ENCODE results near the gene EREG. TPM values are rescaled to one million over a fixed set of nuclear protein-coding genes. Genes with fewer than 3 reads are reported as not detected.

The EREG gene
- polyA plus RNA-seq, 1 of the 3 experiments (the other 2 are of a cell fraction): not detected

GRCh38 chr4:74433043-74433442, 68.1 kb downstream of the EREG start:
- H3K27me3 ChIP-seq (ENCODE audit: insufficient read depth): no peaks in the 10 kb centered on the region; the same call in 1 of the 2 replicates
- DNase-seq: no peak
- H2AFZ ChIP-seq (ENCODE audit: low read depth): no peak overlapping the region; the same call in 1 of the 2 replicates
- no peaks in the 10 kb centered on the region for H3K9me3 ChIP-seq
- no peak overlapping the region for H3K4me2 ChIP-seq
- TF ChIP-seq FOSL2 (IDR thresholded peaks at IDR 0.05; ENCODE audit: borderline replicate concordance, low read depth): no peak
- TF ChIP-seq REST (IDR thresholded peaks at IDR 0.05; ENCODE audit: low read depth, low read length): no peak
- TF ChIP-seq RFX5 (IDR thresholded peaks at IDR 0.05; ENCODE audit: low read length): no peak
- TF ChIP-seq TEAD4 (IDR thresholded peaks at IDR 0.05; ENCODE audit: borderline replicate concordance, insufficient read depth): no peak
- TF ChIP-seq, protein P1, sequence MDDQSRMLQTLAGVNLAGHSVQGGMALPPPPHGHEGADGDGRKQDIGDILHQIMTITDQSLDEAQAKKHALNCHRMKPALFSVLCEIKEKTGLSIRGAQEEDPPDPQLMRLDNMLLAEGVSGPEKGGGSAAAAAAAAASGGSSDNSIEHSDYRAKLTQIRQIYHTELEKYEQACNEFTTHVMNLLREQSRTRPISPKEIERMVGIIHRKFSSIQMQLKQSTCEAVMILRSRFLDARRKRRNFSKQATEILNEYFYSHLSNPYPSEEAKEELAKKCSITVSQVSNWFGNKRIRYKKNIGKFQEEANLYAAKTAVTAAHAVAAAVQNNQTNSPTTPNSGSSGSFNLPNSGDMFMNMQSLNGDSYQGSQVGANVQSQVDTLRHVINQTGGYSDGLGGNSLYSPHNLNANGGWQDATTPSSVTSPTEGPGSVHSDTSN (IDR thresholded peaks at IDR 0.05): no peak
- TF ChIP-seq GABPA (IDR thresholded peaks at IDR 0.05; ENCODE audit: low read depth): no peak
- POLR2A ChIA-PET: no interaction called here
- H3K9me2 ChIP-seq: no peaks in the 10 kb centered on the region
- H4K20me1 ChIP-seq (ENCODE audit: insufficient read depth): no peaks in the 10 kb centered on the region
- H3K79me2 ChIP-seq (ENCODE audit: insufficient read depth): no peaks in the 10 kb centered on the region
- CTCF ChIA-PET: no interaction called here
- H3K4me3 ChIP-seq (ENCODE audit: low read depth in 2 of 2, low read length in 1 of 2): no peak overlapping the region
- H3F3A ChIP-seq (replicated peaks; ENCODE audit: insufficient read depth): no peaks in the 10 kb centered on the region
- no peaks in the 10 kb centered on the region for H3K36me3 ChIP-seq (replicated peaks in 1 of 2; ENCODE audit: control insufficient read depth in 1 of 2, insufficient read depth in 2 of 2, low read length in 1 of 2)
- 7% methylated on average over 2 of the region's 2 CpGs for WGBS (ENCODE audit: low lambda C conversion rate)
- H3K4me1 ChIP-seq (ENCODE audit: control insufficient read depth in 1 of 2, insufficient read depth in 2 of 2, low read depth in 1 of 2, low read length in 1 of 2): no peaks in the 10 kb centered on the region
- no peak overlapping the region for H3K9ac ChIP-seq
- no peak overlapping the region for H3K27ac ChIP-seq (ENCODE audit: low read depth in 2 of 2, low read length in 1 of 2)

- Histone ChIP-seq H3K4me3 (ENCODE audit: low read depth in 2 of 2, low read length in 1 of 2) (peak overlapping the region; percentile 9 to 20; a peak in 2 of 4 replicates), H3K36me3 (replicated peaks in 1 of 2; ENCODE audit: control insufficient read depth in 1 of 2, insufficient read depth in 2 of 2, low read length in 1 of 2) (no peaks in the 10 kb centered on the region), H3K4me1 (ENCODE audit: control insufficient read depth in 1 of 2, insufficient read depth in 2 of 2, low read depth in 1 of 2, low read length in 1 of 2) (no peaks in the 10 kb centered on the region), H3K79me2 (ENCODE audit: insufficient read depth) (no peaks in the 10 kb centered on the region), H3K27me3 (ENCODE audit: insufficient read depth) (no peaks in the 10 kb centered on the region; the same call in 1 of the 2 replicates), H4K20me1 (ENCODE audit: insufficient read depth) (no peaks in the 10 kb centered on the region), H3K27ac (ENCODE audit: low read depth in 2 of 2, low read length in 1 of 2) (no peak overlapping the region), H3K9me2 (no peaks in the 10 kb centered on the region), H3F3A (replicated peaks; ENCODE audit: insufficient read depth) (no peaks in the 10 kb centered on the region), H3K9me3 (no peaks in the 10 kb centered on the region), H3K4me2 (peak overlapping the region; percentile 22; the same call in 1 of the 2 replicates), H2AFZ (ENCODE audit: low read depth) (peak overlapping the region; percentile 23; the same call in 1 of the 2 replicates), H3K9ac (no peak overlapping the region)
- ChIA-PET POLR2A (no interaction called here), CTCF (no interaction called here)
- 9% methylated on average over 7 of the region's 7 CpGs for WGBS (ENCODE audit: low lambda C conversion rate)
- DNase-seq: peak; percentile 8
- TF ChIP-seq NRF1 (IDR thresholded peaks at IDR 0.05; ENCODE audit: low read depth, low read length) (no peak), ELF1 (IDR thresholded peaks at IDR 0.05) (no peak), EZH2phosphoT487 (IDR thresholded peaks at IDR 0.05; ENCODE audit: borderline replicate concordance, low read depth) (no peak), POLR2AphosphoS5 (IDR thresholded peaks at IDR 0.05; ENCODE audit: low read depth, low read length) (no peak), YY1 (IDR thresholded peaks at IDR 0.05; ENCODE audit: low read depth) (no peak), CHD2 (IDR thresholded peaks at IDR 0.05; ENCODE audit: low read length, partially characterized antibody) (no peak), FOXM1 (IDR thresholded peaks at IDR 0.05; ENCODE audit: low read depth) (no peak), JUND (IDR thresholded peaks at IDR 0.05) (no peak), SMC3 (IDR thresholded peaks at IDR 0.05; ENCODE audit: low read depth, low read length) (no peak), GATA2 (CRISPR knock-in tag; IDR thresholded peaks at IDR 0.05) (no peak), MXI1 (IDR thresholded peaks at IDR 0.05; ENCODE audit: low read depth, low read length) (no peak)
- TF ChIP-seq, protein P2, sequence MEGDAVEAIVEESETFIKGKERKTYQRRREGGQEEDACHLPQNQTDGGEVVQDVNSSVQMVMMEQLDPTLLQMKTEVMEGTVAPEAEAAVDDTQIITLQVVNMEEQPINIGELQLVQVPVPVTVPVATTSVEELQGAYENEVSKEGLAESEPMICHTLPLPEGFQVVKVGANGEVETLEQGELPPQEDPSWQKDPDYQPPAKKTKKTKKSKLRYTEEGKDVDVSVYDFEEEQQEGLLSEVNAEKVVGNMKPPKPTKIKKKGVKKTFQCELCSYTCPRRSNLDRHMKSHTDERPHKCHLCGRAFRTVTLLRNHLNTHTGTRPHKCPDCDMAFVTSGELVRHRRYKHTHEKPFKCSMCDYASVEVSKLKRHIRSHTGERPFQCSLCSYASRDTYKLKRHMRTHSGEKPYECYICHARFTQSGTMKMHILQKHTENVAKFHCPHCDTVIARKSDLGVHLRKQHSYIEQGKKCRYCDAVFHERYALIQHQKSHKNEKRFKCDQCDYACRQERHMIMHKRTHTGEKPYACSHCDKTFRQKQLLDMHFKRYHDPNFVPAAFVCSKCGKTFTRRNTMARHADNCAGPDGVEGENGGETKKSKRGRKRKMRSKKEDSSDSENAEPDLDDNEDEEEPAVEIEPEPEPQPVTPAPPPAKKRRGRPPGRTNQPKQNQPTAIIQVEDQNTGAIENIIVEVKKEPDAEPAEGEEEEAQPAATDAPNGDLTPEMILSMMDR (IDR thresholded peaks at IDR 0.05): no peak
- TF ChIP-seq, protein P3, sequence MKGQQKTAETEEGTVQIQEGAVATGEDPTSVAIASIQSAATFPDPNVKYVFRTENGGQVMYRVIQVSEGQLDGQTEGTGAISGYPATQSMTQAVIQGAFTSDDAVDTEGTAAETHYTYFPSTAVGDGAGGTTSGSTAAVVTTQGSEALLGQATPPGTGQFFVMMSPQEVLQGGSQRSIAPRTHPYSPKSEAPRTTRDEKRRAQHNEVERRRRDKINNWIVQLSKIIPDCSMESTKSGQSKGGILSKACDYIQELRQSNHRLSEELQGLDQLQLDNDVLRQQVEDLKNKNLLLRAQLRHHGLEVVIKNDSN (IDR thresholded peaks at IDR 0.05; ENCODE audit: borderline replicate concordance, low read depth): no peak
- TF ChIP-seq, protein P4, sequence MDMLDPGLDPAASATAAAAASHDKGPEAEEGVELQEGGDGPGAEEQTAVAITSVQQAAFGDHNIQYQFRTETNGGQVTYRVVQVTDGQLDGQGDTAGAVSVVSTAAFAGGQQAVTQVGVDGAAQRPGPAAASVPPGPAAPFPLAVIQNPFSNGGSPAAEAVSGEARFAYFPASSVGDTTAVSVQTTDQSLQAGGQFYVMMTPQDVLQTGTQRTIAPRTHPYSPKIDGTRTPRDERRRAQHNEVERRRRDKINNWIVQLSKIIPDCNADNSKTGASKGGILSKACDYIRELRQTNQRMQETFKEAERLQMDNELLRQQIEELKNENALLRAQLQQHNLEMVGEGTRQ (IDR thresholded peaks at IDR 0.05; ENCODE audit: borderline replicate concordance, low read depth, low read length): no peak
These were observed 68.7 kb downstream of the EREG start for GRCh38 chr4:74433541-74434172.
